HG02981 (cell line): Measurements from ENCODE around the gene SLC22A12.
"Not testable (repeated sequence)": the region's sequence is repeated elsewhere in the genome, so short reads cannot be mapped to it uniquely, and the experiment has no call there.

Source experiments
- ATAC-seq: cut with Tn5 transposase; IDR thresholded peaks from one replicate; pipeline ENCODE4 v1.9.1; 2021; ENCODE audit warnings: mild to moderate bottlenecking, moderate library complexity; ENCODE audit not compliant: unreplicated experiment

Gene SLC22A12

GRCh38 chr11:64583296-64584262 lies 7.4 kb upstream of the SLC22A12 start:
- no peak for ATAC-seq

- ATAC-seq = no peak
Measured at GRCh38 chr11:64585150-64585549, 5.9 kb upstream of the SLC22A12 start.

GRCh38 chr11:64586366-64586765 lies 4.7 kb upstream of the SLC22A12 start:
- ATAC-seq = no peak

GRCh38 chr11:64588701-64589100 lies 2.3 kb upstream of the SLC22A12 start:
- ATAC-seq = no peak

GRCh38 chr11:64591257-64592233 lies 525 bp downstream of the SLC22A12 start:
- no peak for ATAC-seq

GRCh38 chr11:64592234-64592615 lies 1.2 kb downstream of the SLC22A12 start:
- no peak for ATAC-seq

GRCh38 chr11:64592656-64593055 lies 1.6 kb downstream of the SLC22A12 start:
- ATAC-seq = no peak

- ATAC-seq = no peak
Measured at GRCh38 chr11:64593156-64594105, 2.4 kb downstream of the SLC22A12 start.

GRCh38 chr11:64594159-64594939 lies 3.3 kb downstream of the SLC22A12 start:
- no peak for ATAC-seq

- not testable (repeated sequence) for ATAC-seq
Measured at GRCh38 chr11:64595922-64596321, 4.9 kb downstream of the SLC22A12 start.

- no peak for ATAC-seq
Measured at GRCh38 chr11:64597671-64598101, 6.7 kb downstream of the SLC22A12 start.

- ATAC-seq = no peak
Measured at GRCh38 chr11:64598106-64598796, 7.2 kb downstream of the SLC22A12 start.

- no peak for ATAC-seq
Measured at GRCh38 chr11:64598797-64599697, 8.0 kb downstream of the SLC22A12 start.

- ATAC-seq = no peak
Measured at GRCh38 chr11:64599698-64600211, 8.7 kb downstream of the SLC22A12 start.

- ATAC-seq = no peak
Measured at GRCh38 chr11:64600281-64600992, 9.4 kb downstream of the SLC22A12 start.

GRCh38 chr11:64601605-64602465 lies 10.8 kb downstream of the SLC22A12 start:
- no peak for ATAC-seq
